Testis (tissue), 2 donors: ENCODE measurements around the gene PYGB.

Experiments
- CTCF ChIP-seq, 3 experiments: fragments of 450-650 bp in 2 of 3; fragments of 200-600 bp in 1 of 3; sonication (generic) in 1 of 3; IDR thresholded peaks; one replicate each; pipeline ENCODE4 v1.5.1; 2016 to 2019; ENCODE audit warnings: antibody characterized with exemption in 3 of 3, mild to moderate bottlenecking in 2 of 3, moderate library complexity in 1 of 3
- POLR2A ChIP-seq: fragments of 450-650 bp; IDR thresholded peaks from one replicate; pipeline ENCODE4 v1.6.1; 2017; ENCODE audit warnings: antibody characterized with exemption, mild to moderate bottlenecking, moderate library complexity

GRCh38 chr20:25248786-25249172, 894 bp downstream of the PYGB start:
- TF ChIP-seq CTCF (IDR thresholded peaks at IDR 0.05), result no peak
- no peak for TF ChIP-seq POLR2A
